H1 (cell line): ENCODE data around the gene PLXNA4. TPM values are rescaled to one million over a fixed set of nuclear protein-coding genes. Genes with fewer than 3 reads are reported as not detected.

Experiments
- CTCF ChIA-PET: fragments of 300-600 bp; sonication (Branson Sonifier 250); formaldehyde crosslinking; loops from one replicate; lab custom pipeline; 2021; ENCODE audit not compliant: partially characterized antibody; lab: Charles Lee
- POLR2A ChIA-PET: fragments of 300-600 bp; sonication (Branson Sonifier 250); formaldehyde crosslinking; loops from one replicate; lab custom pipeline; 2021; ENCODE audit warnings: inconsistent platforms; ENCODE audit not compliant: partially characterized antibody; lab: Charles Lee
- DNase-seq, 2 experiments: peaks; one replicate each; pipeline versions ENCODE4 v3.0.0 to v3.0.0-alpha.2; 2010 to 2022; ENCODE audit warnings: low spot score in 2 of 2, low read depth in 1 of 2, mixed read lengths in 1 of 2
- FAIRE-seq: peaks from 2 replicates; lab custom pipeline; 2011; peaks lifted over from hg19 to GRCh38; lab: Jason Lieb, UNC
- H2AFZ ChIP-seq: 2 replicates; pipeline ENCODE4 v1.8.1; 2012; ENCODE audit warnings: low read length, inconsistent platforms
- H2AK5ac ChIP-seq: 2 replicates; pipeline ENCODE4 v1.6.1; 2013; ENCODE audit warnings: low read depth, low read length
- H2BK120ac ChIP-seq: replicated peaks from 2 replicates; pipeline ENCODE3; 2013; ENCODE audit warnings: low read depth, low read length, inconsistent platforms
- H2BK12ac ChIP-seq: 2 replicates; pipeline ENCODE4 v1.6.1; 2013; ENCODE audit warnings: low read depth, low read length
- H2BK15ac ChIP-seq: 2 replicates; pipeline ENCODE4 v1.6.1; 2013; ENCODE audit warnings: low read length
- H2BK20ac ChIP-seq: 2 replicates; pipeline ENCODE4 v1.6.1; 2013; ENCODE audit warnings: low read length
- H2BK5ac ChIP-seq: 2 replicates; pipeline ENCODE4 v1.6.1; 2013; ENCODE audit warnings: low read depth, low read length
- H3K14ac ChIP-seq: 2 replicates; pipeline ENCODE4 v1.6.1; 2013; ENCODE audit warnings: inconsistent platforms; ENCODE audit not compliant: insufficient read length
- H3K18ac ChIP-seq: 2 replicates; pipeline ENCODE4 v1.6.1; 2013; ENCODE audit warnings: low read length; ENCODE audit errors: extremely low read depth
- H3K23ac ChIP-seq: 2 replicates; pipeline ENCODE4 v1.6.1; 2013; ENCODE audit warnings: inconsistent platforms; ENCODE audit not compliant: insufficient read length
- H3K23me2 ChIP-seq: 2 replicates; pipeline ENCODE4 v1.6.1; 2013; ENCODE audit warnings: low read depth, low read length
- H3K27ac ChIP-seq: 2 replicates; pipeline ENCODE4 v1.6.1; 2011; ENCODE audit warnings: low read depth, low read length, inconsistent platforms
- H3K27me3 ChIP-seq, 4 experiments: replicated peaks in 1 of 4; 1 replicate in 1 of 4; 2 replicates in 3 of 4; pipeline versions ENCODE4 v1.6.1 to v1.8.1; 2011 to 2013; ENCODE audit warnings: low read length in 3 of 4, mild to moderate bottlenecking in 3 of 4, inconsistent platforms in 2 of 4, mixed read lengths in 2 of 4, moderate library complexity in 1 of 4; ENCODE audit not compliant: control insufficient read depth in 3 of 4, insufficient read depth in 3 of 4; ENCODE audit errors: extremely low read depth in 1 of 4
- H3K36me3 ChIP-seq, 4 experiments: 2 replicates each; pipeline versions ENCODE4 v1.6.1 to v1.8.1; 2011 to 2013; ENCODE audit warnings: mild to moderate bottlenecking in 4 of 4, low read length in 3 of 4, moderate library complexity in 2 of 4, control low read depth in 1 of 4, inconsistent platforms in 1 of 4; ENCODE audit not compliant: insufficient read depth in 4 of 4, control insufficient read depth in 2 of 4
- H3K4ac ChIP-seq: replicated peaks from 2 replicates; pipeline ENCODE3; 2013; ENCODE audit warnings: low read length, low read depth, mixed read lengths, inconsistent platforms; ENCODE audit not compliant: insufficient read length
- H3K4me1 ChIP-seq, 4 experiments: replicated peaks in 1 of 4; 1 replicate in 1 of 4; 2 replicates in 3 of 4; pipeline versions ENCODE4 v1.6.1 to v1.8.1; 2011 to 2013; ENCODE audit warnings: low read length in 3 of 4, inconsistent platforms in 2 of 4, mixed read lengths in 1 of 4; ENCODE audit not compliant: insufficient read depth in 4 of 4, control insufficient read depth in 3 of 4
- H3K4me2 ChIP-seq, 2 experiments: 2 replicates each; pipeline versions ENCODE4 v1.6.1 to v1.8.1; 2011 to 2013; ENCODE audit warnings: low read depth in 2 of 2, low read length in 2 of 2, control low read depth in 1 of 2, inconsistent platforms in 1 of 2, mild to moderate bottlenecking in 1 of 2; ENCODE audit not compliant: insufficient read depth in 1 of 2
- H3K4me3 ChIP-seq, 4 experiments: fragments of 200-600, 300-600 bp in 1 of 4; sonication (generic), shearing (Covaris generic), sonication (Bioruptor Twin) in 1 of 4; 2 replicates each; pipeline versions ENCODE4 v1.5.1 to v1.8.1; 2011 to 2016; ENCODE audit warnings: low read length in 4 of 4, low read depth in 3 of 4, control low read depth in 2 of 4, inconsistent platforms in 2 of 4, mild to moderate bottlenecking in 2 of 4, mixed read lengths in 1 of 4, moderate library complexity in 1 of 4; ENCODE audit not compliant: insufficient read depth in 2 of 4; ENCODE audit errors: extremely low read depth in 1 of 4
- H3K56ac ChIP-seq: replicated peaks from 2 replicates; pipeline ENCODE3; 2013; ENCODE audit warnings: low read depth, mild to moderate bottlenecking, mixed read lengths, low read length, inconsistent platforms; ENCODE audit not compliant: insufficient read length
- H3K79me1 ChIP-seq: 2 replicates; pipeline ENCODE4 v1.6.1; 2013; ENCODE audit warnings: low read depth, low read length, control low read depth
- H3K79me2 ChIP-seq, 2 experiments: 2 replicates each; pipeline versions ENCODE4 v1.6.1 to v1.8.1; 2012 to 2013; ENCODE audit warnings: low read length in 2 of 2, mild to moderate bottlenecking in 2 of 2, inconsistent platforms in 1 of 2; ENCODE audit not compliant: insufficient read depth in 2 of 2, control insufficient read depth in 1 of 2
- H3K9ac ChIP-seq, 4 experiments: replicated peaks in 1 of 4; 1 replicate in 1 of 4; 2 replicates in 3 of 4; pipeline versions ENCODE4 v1.6.1 to v1.8.1; 2011 to 2013; ENCODE audit warnings: low read depth in 3 of 4, low read length in 3 of 4, control low read depth in 2 of 4, mild to moderate bottlenecking in 2 of 4, moderate library complexity in 2 of 4, inconsistent platforms in 1 of 4; ENCODE audit errors: extremely low read depth in 1 of 4
- H3K9me3 ChIP-seq, 2 experiments: 2 replicates each; pipeline versions ENCODE4 v1.6.1 to v1.8.1; 2012 to 2013; ENCODE audit warnings: mild to moderate bottlenecking in 2 of 2, moderate library complexity in 2 of 2, control low read depth in 1 of 2, inconsistent platforms in 1 of 2, low read depth in 1 of 2, low read length in 1 of 2, mixed read lengths in 1 of 2; ENCODE audit not compliant: insufficient read depth in 2 of 2
- H4K20me1 ChIP-seq, 2 experiments: replicated peaks in 1 of 2; 2 replicates each; pipeline versions ENCODE3 to v1.8.1; 2011 to 2013; ENCODE audit warnings: inconsistent platforms in 2 of 2, low read length in 2 of 2, mild to moderate bottlenecking in 1 of 2; ENCODE audit not compliant: insufficient read depth in 2 of 2, control insufficient read depth in 1 of 2
- H4K5ac ChIP-seq: 2 replicates; pipeline ENCODE4 v1.6.1; 2013; ENCODE audit warnings: low read length, low read depth, mixed read lengths, inconsistent platforms; ENCODE audit not compliant: insufficient read length
- H4K8ac ChIP-seq: 2 replicates; pipeline ENCODE4 v1.8.0; 2013; ENCODE audit warnings: mild to moderate bottlenecking, moderate library complexity, low read length, inconsistent platforms; ENCODE audit not compliant: insufficient read depth; ENCODE audit errors: extremely low read depth
- H4K91ac ChIP-seq: replicated peaks from 2 replicates; pipeline ENCODE3; 2013; ENCODE audit warnings: low read length, mixed read lengths, inconsistent platforms; ENCODE audit not compliant: insufficient read length
- EGR1 ChIP-seq: IDR thresholded peaks from 2 replicates; pipeline ENCODE4 v1.6.1; 2011; ENCODE audit warnings: low read depth, low read length, borderline replicate concordance
- polyA plus RNA-seq, 7 experiments: library from polyadenylated mRNA; depleted of rRNA in 3 of 7; stranded (reverse) in 5 of 7; unstranded in 2 of 7; fragments of >200 nt in 5 of 7; fragments of 200-250 nt in 2 of 7; gene quantifications; 1 replicate in 5 of 7; 2 replicates in 1 of 7; 4 replicates in 1 of 7; pipeline versions ENCODE4 v1.2.1 to v1.2.3, GENCODE V29; 2011 to 2013; ENCODE audit warnings: missing spikeins in 2 of 7, mixed read lengths in 2 of 7
- total RNA-seq: library from RNA; stranded (reverse); fragmentation: NEBNext Ultra II Directional; extraction: Animal tissue kit (Norgen Biotek cat#: 25700); gene quantifications from 2 replicates; pipeline ENCODE4 v1.2.1, GENCODE V29; 2021

PLXNA4 gene
- total and polyA plus RNA-seq, 2 of the 8 experiments (the other 6 are each of a cell fraction or from before 2014, with no cell fraction given): 0.76 to 0.79 TPM

DNA sequence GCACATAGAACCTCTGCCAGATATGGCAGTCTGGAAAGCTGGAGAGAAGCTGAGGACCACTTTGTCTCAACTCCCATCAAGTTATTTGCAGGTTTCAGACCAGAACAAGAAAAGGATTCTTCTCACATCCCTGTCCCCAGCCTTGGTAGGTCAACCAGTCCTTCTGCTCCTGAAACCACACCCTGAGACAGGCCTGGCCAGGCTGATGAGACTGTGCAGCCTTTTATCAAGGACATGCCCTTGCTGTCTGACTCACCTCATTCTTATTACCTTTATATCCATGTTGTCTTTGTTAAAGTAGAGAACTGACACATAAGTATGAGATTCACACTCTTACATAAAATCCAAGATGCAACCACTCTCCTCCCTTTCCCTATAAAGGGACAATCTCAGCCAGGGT is 354.9 kb downstream of the PLXNA4 start:
- CTCF ChIA-PET: interaction anchor here (1.2 to 2.3 kb wide), 2 partner anchors 19 to 51 kb away, joined by 3 to 8 read pairs; no protein-coding TSS in a partner anchor
- H3K14ac ChIP-seq: no peak overlapping the region

More for the DNA sequence above, 354.9 kb downstream of the PLXNA4 start:
- H2BK20ac ChIP-seq: no peak overlapping the region
- DNase-seq: no peak
- no peak overlapping the region for H3K27ac ChIP-seq
- no peaks in the 10 kb centered on the region for H3K23me2 ChIP-seq
- H3K27me3 ChIP-seq: no peaks in the 10 kb centered on the region
- no peaks in the 10 kb centered on the region for H3K36me3 ChIP-seq
- H3K79me2 ChIP-seq: no peaks in the 10 kb centered on the region
- no peak overlapping the region for H2BK15ac ChIP-seq
- peaks cover 0 to 5% (median 2%) of the 10 kb centered on the region in 4 experiments; a peak in 3 of 7 replicates for H3K4me1 ChIP-seq
- no peaks in the 10 kb centered on the region for H4K20me1 ChIP-seq
- H2BK120ac ChIP-seq: no peak overlapping the region
- no peak for TF ChIP-seq EGR1
- H2AK5ac ChIP-seq: no peak overlapping the region
- H3K56ac ChIP-seq: no peak overlapping the region
- H3K79me1 ChIP-seq: no peaks in the 10 kb centered on the region
- FAIRE-seq: no peak
- no peak overlapping the region for H4K91ac ChIP-seq
- H3K23ac ChIP-seq: no peak overlapping the region
- H2BK5ac ChIP-seq: no peak overlapping the region
- no peak overlapping the region for H3K4me3 ChIP-seq
- H2BK12ac ChIP-seq: no peak overlapping the region
- no peak overlapping the region for H3K18ac ChIP-seq
- no peak overlapping the region for H4K5ac ChIP-seq
- H3K4ac ChIP-seq: no peak overlapping the region
- H4K8ac ChIP-seq: no peak overlapping the region
- H3K9ac ChIP-seq: no peak overlapping the region
- H2AFZ ChIP-seq: no peak overlapping the region
- H3K9me3 ChIP-seq: no peaks in the 10 kb centered on the region
- no peak overlapping the region for H3K4me2 ChIP-seq
- POLR2A ChIA-PET: no interaction called here
